GM12891 (cell line): ENCODE measurements around the gene NR6A1.

Experiments
- PAX5 ChIP-seq: IDR thresholded peaks from 2 replicates; pipeline ENCODE4 v1.6.1; 2011; ENCODE audit warnings: low read length, moderate library complexity, mild to moderate bottlenecking; ENCODE audit not compliant: insufficient read depth, severe bottlenecking
- POLR2A ChIP-seq: IDR thresholded peaks from 2 replicates; pipeline ENCODE4 v1.6.1; 2011; ENCODE audit warnings: low read depth, low read length, control low read depth

GRCh38 chr9:124513376-124513994, 257.6 kb downstream of the NR6A1 start:
- no peak for TF ChIP-seq POLR2A
- no peak for TF ChIP-seq PAX5
